ENCODE data around the gene ELAC1. TPM values are rescaled to one million over a fixed set of nuclear protein-coding genes. Genes with fewer than 3 reads are reported as not detected.

ELAC1 gene, protein sequence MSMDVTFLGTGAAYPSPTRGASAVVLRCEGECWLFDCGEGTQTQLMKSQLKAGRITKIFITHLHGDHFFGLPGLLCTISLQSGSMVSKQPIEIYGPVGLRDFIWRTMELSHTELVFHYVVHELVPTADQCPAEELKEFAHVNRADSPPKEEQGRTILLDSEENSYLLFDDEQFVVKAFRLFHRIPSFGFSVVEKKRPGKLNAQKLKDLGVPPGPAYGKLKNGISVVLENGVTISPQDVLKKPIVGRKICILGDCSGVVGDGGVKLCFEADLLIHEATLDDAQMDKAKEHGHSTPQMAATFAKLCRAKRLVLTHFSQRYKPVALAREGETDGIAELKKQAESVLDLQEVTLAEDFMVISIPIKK
- total RNA-seq = 8.4 and 10.1 TPM in 2 replicates

DNA sequence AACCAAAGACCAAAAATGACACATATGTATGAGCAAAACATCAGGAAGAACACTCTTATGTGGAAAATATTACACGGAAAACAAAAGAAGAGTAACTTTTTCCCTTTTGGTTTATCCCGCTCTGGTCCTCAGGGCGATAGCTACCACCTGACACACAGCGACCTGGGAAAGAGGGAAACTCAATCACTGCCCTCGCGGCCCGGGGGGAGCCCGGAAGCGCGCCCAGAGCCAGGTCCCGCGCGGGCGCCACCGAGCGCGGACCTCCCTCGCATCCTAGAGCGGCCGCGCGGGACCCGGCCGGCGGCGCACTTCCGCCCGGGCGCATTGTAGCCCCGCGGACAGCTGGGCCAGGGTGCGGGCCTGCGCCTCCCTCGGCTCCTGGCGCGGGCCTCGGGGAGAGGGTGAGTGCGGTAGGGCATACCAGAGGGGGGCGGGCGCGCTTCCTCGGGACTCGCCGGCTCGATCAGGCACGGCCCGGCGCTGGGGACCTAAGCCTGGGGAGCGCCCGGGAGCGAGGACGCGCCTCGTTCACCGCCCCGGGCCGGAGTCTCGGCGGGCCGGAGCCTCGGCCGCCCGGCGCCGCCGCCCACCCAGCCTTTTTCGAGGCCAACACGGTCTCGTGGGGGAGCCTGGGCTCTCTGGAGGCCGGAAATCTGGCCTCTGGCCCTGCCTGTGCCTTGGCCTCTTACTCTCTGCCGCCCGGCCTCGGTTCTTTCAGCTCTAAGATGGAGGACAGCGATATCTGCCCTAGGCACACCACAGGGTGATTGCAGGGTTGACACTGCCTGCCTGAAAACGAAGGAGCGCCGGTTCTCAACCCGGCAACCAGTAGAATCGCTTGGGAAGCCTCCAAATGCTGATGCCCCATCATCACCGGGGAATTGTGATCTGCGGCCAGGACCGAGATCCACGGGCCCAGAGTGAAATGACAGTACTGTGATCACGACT lies at the start of gene ELAC1:
ELAC1 (plus strand) TSS at position 327 of the 948 bp plus-strand sequence. CDS start 6,365 bp downstream, outside the sequence.

DNA sequence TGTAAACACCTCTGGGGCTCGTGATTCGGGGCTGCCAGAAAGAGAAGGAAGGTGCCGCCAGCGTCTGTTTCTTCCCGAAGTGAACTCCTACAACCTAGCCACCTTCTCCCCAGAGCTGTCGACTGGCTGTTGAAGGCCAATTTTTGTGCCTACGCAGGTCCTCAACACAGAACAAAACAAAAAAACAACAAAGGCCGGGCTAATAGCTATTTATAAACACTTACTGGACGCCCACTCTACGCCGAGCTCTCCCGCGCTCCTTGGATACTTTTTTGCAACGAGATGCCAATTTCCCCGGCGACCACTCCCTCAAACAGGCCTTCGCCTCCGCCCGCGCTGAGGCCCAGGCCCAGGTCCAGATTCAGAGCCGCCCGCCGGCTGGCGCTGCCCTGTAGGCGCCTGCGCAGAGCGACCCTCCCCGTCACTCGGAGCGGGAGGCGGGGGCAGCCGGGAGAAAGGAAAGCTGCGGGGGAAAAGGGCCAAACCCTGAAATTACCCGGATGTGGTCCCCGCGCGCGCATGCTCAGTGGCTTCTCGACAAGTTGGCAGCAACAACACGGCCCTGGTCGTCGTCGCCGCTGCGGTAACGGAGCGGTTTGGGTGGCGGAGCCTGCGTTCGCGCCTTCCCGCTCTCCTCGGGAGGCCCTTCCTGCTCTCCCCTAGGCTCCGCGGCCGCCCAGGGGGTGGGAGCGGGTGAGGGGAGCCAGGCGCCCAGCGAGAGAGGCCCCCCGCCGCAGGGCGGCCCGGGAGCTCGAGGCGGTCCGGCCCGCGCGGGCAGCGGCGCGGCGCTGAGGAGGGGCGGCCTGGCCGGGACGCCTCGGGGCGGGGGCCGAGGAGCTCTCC lies 62.1 kb downstream of the ELAC1 start, which contains the start of gene SMAD4:
SMAD4 (plus strand) TSS at position 520 of the 843 bp plus-strand sequence. CDS start 16,834 bp downstream, outside the sequence.

Small RNAs within 50 kb of the gene (small RNA-seq; reads per million reads assigned to genes)
- not detected for gene RF00019

Other genes starting within 250 kb of the ELAC1 start
- 0.16 and 0.73 TPM in 2 replicates for gene MRO, start 148.0 kb upstream of the ELAC1 start, total RNA-seq
- gene ME2, start 88.9 kb upstream of the ELAC1 start, total RNA-seq = 26.6 and 27.4 TPM in 2 replicates
- 166 and 213 TPM in 2 replicates for gene SMAD4, start 62.2 kb downstream of the ELAC1 start, total RNA-seq
- 47.7 and 63.0 TPM in 2 replicates for gene MEX3C, start 229.6 kb downstream of the ELAC1 start, total RNA-seq